ENCODE measurements around the gene RAPGEF4. TPM values are rescaled to one million over a fixed set of nuclear protein-coding genes. Genes with fewer than 3 reads are reported as not detected.

RAPGEF4 gene
- total RNA-seq, 1 experiment from 2014 or later, result 0.98 TPM

DNA sequence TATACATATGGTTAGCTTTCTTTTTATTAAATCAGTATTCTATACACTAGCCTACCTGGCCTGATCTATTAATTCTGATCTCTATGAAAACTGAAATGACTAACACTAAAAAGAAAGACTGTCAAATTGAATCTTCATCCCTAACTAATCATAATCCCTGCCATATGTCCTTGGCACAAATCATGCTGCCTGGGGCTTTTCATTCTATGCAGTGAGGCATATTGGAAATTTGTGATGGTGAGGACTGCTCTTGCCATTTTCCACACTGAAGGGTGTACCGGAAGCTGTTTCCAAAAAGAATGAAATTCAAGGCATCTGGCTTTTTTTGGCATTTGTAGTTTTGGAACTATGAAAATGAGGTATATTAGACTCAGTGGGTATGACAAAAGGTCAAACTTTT is 39.7 kb downstream of the RAPGEF4 start:
- H3K9me3 Mint-ChIP-seq (ENCODE audit: unreplicated experiment), result no peaks in the 10 kb centered on the region
- ChIA-PET POLR2A (no interaction called here), CTCF (no interaction called here)
- H3K4me1 Mint-ChIP-seq (ENCODE audit: low read depth, unreplicated experiment), result no peaks in the 10 kb centered on the region
- Histone ChIP-seq H3K4me3 (ENCODE audit: low read depth, low read length) (no peak overlapping the region), H3K36me3 (ENCODE audit: control insufficient read depth, insufficient read depth, low read length) (no peaks in the 10 kb centered on the region), H3K4me1 (no peaks in the 10 kb centered on the region), H3K9me3 (no peaks in the 10 kb centered on the region), H3K27me3 (replicated peaks; ENCODE audit: control insufficient read depth, insufficient read depth, low read length) (no peaks in the 10 kb centered on the region)
- intact Hi-C loops (cut with micrococcal nuclease; ENCODE audit: unreplicated experiment), result no loop called here
- DNase-seq, result no peak
- no TSS peak for BruUV-seq (replicated peaks)
- TF ChIP-seq, protein P1, sequence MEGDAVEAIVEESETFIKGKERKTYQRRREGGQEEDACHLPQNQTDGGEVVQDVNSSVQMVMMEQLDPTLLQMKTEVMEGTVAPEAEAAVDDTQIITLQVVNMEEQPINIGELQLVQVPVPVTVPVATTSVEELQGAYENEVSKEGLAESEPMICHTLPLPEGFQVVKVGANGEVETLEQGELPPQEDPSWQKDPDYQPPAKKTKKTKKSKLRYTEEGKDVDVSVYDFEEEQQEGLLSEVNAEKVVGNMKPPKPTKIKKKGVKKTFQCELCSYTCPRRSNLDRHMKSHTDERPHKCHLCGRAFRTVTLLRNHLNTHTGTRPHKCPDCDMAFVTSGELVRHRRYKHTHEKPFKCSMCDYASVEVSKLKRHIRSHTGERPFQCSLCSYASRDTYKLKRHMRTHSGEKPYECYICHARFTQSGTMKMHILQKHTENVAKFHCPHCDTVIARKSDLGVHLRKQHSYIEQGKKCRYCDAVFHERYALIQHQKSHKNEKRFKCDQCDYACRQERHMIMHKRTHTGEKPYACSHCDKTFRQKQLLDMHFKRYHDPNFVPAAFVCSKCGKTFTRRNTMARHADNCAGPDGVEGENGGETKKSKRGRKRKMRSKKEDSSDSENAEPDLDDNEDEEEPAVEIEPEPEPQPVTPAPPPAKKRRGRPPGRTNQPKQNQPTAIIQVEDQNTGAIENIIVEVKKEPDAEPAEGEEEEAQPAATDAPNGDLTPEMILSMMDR (IDR thresholded peaks at IDR 0.05; ENCODE audit: insufficient read depth in 1 of 2, low read depth in 1 of 2, low read length in 1 of 2, severe bottlenecking in 1 of 2, unreplicated experiment in 1 of 2), result no peak
- no peaks in the 10 kb centered on the region for H3K36me3 Mint-ChIP-seq (ENCODE audit: insufficient read depth, unreplicated experiment)
- no peak overlapping the region for H3K4me3 Mint-ChIP-seq (ENCODE audit: unreplicated experiment)
- no peak overlapping the region for H3K27ac Mint-ChIP-seq (ENCODE audit: unreplicated experiment)
- H3K27me3 Mint-ChIP-seq (ENCODE audit: insufficient read depth, unreplicated experiment), result peaks cover 14% of the 10 kb centered on the region

DNA sequence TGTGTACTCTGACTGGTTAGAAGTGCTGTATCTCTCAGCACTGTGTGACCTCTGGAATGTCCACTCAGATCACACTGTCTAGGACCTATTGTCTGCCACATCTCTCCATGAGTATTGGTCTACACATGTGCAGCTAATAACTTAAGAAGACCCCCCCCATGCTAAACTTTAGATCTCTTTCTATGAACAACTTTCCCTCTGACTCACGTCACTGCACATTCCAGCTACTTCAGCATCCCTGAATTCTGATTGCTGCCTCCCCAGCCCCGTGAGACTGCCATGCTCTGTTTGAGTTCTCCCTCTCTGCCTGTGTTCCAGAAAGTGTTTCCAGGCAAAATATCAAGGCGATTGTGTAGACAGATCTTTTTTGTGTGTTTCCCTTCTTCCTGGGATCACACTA is 41.8 kb downstream of the RAPGEF4 start:
- Mint-ChIP-seq H3K27me3 (ENCODE audit: insufficient read depth, unreplicated experiment) (peaks cover 14% of the 10 kb centered on the region), H3K4me3 (ENCODE audit: unreplicated experiment) (no peak overlapping the region), H3K27ac (ENCODE audit: unreplicated experiment) (no peak overlapping the region), H3K4me1 (ENCODE audit: low read depth, unreplicated experiment) (no peaks in the 10 kb centered on the region), H3K9me3 (ENCODE audit: unreplicated experiment) (no peaks in the 10 kb centered on the region), H3K36me3 (ENCODE audit: insufficient read depth, unreplicated experiment) (no peaks in the 10 kb centered on the region)
- TF ChIP-seq, protein P1 (IDR thresholded peaks at IDR 0.05; ENCODE audit: insufficient read depth in 1 of 2, low read depth in 1 of 2, low read length in 1 of 2, severe bottlenecking in 1 of 2, unreplicated experiment in 1 of 2), result no peak
- ChIA-PET POLR2A (interaction anchor here (0.7 kb wide), 1 partner anchor 1206 kb away, joined by 3 read pairs; no protein-coding TSS in a partner anchor), CTCF (no interaction called here)
- Histone ChIP-seq H3K27me3 (replicated peaks; ENCODE audit: control insufficient read depth, insufficient read depth, low read length) (no peaks in the 10 kb centered on the region), H3K36me3 (ENCODE audit: control insufficient read depth, insufficient read depth, low read length) (no peaks in the 10 kb centered on the region), H3K9me3 (no peaks in the 10 kb centered on the region), H3K4me1 (no peaks in the 10 kb centered on the region), H3K4me3 (ENCODE audit: low read depth, low read length) (no peak overlapping the region)
- BruUV-seq (replicated peaks), result no TSS peak
- intact Hi-C loops (cut with micrococcal nuclease; ENCODE audit: unreplicated experiment), result no loop called here
- no peak for DNase-seq

DNA sequence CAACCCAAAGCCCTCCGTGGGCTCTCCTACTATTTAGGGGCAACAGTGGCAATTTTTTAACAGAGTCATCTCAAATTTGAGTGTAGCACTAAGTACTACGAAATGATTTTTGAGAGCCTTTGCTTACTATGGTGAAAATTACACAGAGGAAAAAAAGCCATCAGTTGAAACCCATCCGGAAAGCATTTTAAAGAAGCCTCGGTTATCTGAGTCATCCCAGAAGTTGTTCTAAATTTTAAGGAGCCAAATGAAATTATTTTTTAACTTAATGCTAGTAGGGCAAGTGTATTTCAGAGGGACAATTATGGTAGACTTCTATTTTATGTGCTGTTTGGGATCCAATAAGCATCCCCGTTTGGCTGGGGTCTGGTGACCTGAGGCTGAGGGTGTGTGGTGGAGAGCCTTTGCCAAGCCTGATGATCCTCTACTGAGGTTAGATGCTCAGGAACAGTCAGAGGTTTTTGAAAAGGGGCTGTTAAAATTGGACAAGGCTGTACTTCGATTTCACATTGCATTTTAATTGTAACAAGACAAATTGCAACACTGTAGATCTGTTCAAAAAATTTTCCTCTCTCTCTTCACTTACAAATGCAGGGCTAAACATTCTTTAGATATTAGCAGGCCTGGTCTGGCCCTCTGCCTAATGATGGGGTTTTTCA is 47.0 kb downstream of the RAPGEF4 start:
- Mint-ChIP-seq H3K27me3 (ENCODE audit: insufficient read depth, unreplicated experiment) (peaks cover 7% of the 10 kb centered on the region), H3K9me3 (ENCODE audit: unreplicated experiment) (no peaks in the 10 kb centered on the region), H3K4me1 (ENCODE audit: low read depth, unreplicated experiment) (peaks cover 7% of the 10 kb centered on the region), H3K36me3 (ENCODE audit: insufficient read depth, unreplicated experiment) (no peaks in the 10 kb centered on the region), H3K27ac (ENCODE audit: unreplicated experiment) (no peak overlapping the region), H3K4me3 (ENCODE audit: unreplicated experiment) (no peak overlapping the region)
- intact Hi-C loops (cut with micrococcal nuclease; ENCODE audit: unreplicated experiment), result no loop called here
- Histone ChIP-seq H3K4me1 (no peaks in the 10 kb centered on the region), H3K4me3 (ENCODE audit: low read depth, low read length) (no peak overlapping the region), H3K27me3 (replicated peaks; ENCODE audit: control insufficient read depth, insufficient read depth, low read length) (no peaks in the 10 kb centered on the region), H3K9me3 (no peaks in the 10 kb centered on the region), H3K36me3 (ENCODE audit: control insufficient read depth, insufficient read depth, low read length) (no peaks in the 10 kb centered on the region)
- DNase-seq, result no peak
- TF ChIP-seq, protein P1 (IDR thresholded peaks at IDR 0.05; ENCODE audit: insufficient read depth in 1 of 2, low read depth in 1 of 2, low read length in 1 of 2, severe bottlenecking in 1 of 2, unreplicated experiment in 1 of 2), result no peak
- no TSS peak for BruUV-seq (replicated peaks)
- ChIA-PET POLR2A (no interaction called here), CTCF (no interaction called here)
